ENCODE data around the gene SLC37A1.

DNA sequence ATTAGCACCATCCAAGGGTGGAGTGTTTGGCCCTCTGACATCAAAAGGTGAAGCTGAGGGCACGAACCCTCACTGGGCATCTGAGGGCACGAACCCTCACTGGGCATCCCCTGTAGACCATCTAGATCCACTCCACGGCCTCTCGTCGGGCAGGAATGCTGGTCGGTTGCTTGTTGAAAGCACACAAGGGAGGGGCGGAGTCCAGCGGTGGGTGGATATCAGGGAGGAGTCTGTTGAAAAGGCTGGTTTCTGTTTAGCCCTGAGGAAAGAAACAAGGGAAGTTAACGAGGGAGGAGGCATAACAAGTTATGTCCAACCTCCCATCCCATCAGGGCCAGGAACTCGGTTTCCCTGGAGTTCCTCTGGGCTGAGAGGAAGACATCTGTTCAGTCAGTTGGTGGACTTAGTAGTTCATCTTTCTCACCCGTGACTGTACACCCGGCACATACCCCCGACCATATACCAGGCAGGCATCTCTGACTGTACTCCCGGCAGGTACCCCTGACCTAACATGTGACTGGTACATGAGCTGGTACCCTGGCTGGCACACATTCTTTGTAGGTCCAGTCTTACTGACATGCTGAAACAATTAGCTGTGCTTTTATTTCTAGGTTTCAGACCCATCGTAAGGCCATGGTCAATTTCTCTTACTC, 107.6 kb downstream of the SLC37A1 start:
- TF ChIP-seq, protein P1, sequence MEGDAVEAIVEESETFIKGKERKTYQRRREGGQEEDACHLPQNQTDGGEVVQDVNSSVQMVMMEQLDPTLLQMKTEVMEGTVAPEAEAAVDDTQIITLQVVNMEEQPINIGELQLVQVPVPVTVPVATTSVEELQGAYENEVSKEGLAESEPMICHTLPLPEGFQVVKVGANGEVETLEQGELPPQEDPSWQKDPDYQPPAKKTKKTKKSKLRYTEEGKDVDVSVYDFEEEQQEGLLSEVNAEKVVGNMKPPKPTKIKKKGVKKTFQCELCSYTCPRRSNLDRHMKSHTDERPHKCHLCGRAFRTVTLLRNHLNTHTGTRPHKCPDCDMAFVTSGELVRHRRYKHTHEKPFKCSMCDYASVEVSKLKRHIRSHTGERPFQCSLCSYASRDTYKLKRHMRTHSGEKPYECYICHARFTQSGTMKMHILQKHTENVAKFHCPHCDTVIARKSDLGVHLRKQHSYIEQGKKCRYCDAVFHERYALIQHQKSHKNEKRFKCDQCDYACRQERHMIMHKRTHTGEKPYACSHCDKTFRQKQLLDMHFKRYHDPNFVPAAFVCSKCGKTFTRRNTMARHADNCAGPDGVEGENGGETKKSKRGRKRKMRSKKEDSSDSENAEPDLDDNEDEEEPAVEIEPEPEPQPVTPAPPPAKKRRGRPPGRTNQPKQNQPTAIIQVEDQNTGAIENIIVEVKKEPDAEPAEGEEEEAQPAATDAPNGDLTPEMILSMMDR (conservative IDR thresholded peaks at IDR 0.05): no peak
- no peak for TF ChIP-seq ZFX (IDR thresholded peaks at IDR 0.05)

Measured in C4-2B (cell line).